ENCODE data around the gene CPAMD8.

CPAMD8 gene

DNA sequence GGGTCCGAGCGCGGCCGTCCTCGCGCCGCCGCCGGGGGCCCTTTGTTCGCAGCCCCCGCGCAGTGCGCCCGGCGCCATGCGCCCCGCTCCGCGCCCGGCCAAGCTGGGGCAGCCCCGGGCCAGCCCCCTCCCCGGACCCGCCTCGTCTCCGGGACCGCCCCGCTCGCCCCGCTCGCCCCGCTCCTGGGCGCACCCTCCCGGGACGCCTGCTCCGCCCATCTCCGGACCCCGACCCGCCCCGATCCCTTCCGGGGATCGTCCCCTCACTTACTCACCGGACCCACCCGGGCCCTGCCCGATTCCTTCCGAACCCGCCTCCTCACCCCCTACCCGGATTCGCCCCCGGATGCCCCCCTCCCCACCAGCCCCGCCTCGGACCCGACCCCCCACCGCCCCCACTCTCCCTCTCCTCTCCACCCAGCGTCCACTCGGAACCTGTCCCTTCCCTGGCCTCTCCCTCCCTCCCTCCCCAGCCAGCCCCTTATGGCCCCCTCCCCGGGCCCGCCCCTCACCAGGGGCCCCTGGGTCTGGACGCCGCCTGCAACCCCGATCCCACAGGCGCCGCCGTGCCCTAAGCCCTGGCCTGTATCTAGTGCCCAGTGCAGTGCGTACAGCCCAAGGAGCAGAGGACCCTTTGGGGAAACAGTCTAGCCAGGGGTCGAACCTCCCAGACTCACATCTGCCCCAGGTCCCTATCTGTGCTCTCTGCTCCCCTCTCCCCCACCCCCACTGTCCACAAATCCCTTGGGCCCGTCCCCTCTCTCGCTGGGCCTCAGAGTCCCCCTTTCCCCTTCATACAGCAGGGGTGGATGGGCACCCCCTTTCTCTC is at the start of gene CPAMD8:
CPAMD8 (minus strand) TSS at position 105 of the 829 bp plus-strand sequence. CDS start 168 bp downstream, outside the sequence.
- no peak for FAIRE-seq

DNA sequence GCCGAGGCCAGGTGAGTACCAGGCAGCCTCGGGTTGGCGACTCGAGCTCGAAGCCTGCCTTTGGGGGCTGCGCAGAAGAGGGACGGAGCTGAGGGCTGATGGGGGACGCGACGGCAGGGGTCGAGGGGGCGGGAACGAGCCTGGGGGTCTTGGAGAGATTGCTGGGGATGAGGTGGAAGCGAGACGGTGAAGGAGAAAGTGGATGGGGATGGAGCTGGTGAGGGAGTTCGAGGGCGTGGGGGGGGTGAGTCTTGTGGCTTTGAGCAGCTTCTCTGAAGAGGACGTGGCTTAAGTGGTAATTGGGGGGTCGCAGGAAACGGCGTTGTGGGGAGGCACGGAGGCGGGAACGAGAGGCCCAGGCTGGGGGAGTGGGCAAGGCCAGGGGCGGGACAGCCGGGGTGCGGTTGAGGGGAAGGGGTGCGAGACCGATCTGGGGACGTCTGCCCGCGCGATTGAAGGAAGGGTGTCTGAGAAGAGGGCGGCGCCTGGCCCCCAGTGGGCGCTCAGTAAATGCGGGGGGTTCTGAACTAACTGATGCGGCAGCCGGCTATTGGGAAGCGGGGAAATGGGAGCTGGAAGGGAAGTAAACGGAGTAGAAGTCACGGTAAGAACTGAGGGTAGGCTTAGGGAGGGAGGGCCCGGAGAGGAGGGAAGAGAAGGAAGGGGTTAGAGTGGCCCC is 49.4 kb upstream of the CPAMD8 start:
- no peak for FAIRE-seq

DNA sequence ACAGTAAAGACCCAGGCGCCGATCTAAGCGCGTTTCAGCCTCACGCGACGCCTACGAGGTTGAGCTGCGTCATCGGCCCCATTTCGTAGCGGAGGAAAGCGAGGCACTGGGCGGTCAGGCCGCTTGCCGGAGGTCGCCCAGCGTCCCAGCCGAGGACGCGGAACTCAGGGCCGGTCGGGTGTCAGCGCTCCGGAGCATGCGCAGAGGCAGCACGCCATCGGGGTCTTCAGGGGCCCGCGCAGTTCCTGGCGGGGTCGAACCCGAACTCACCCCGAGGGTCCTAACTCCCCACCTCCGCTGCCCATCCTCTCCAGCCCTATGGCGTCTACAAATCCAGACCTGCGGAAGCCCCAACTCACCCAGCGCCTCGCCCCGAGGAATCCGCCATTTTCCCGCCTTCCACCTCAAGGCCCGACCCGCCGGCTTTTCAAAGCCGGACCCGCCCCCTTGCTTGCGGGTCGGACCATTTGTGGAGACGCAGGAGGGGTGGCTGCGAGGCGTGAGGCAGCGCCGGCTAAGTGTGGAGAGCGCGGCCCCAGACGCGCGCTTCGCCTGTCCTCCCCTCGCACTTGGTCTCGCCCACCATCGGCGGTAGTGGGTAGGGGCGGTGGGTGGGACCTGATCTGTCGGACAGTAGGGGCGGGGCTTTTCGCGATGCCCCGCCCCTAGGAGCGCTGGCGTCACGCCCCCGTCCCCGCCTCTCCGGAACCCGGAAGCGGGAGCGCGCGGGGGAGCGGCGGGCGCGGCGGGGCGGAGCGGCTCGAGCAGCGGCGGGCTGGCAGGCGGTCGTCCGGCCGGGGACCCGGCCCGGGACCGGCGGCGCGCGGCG is 48.6 kb upstream of the CPAMD8 start, which contains the start of the genes HAUS8 and MYO9B:
HAUS8 (minus strand) TSS at position 418 of the 829 bp plus-strand sequence; CDS start at position 388, 30 bp downstream.
MYO9B (plus strand) TSS at position 743 of the 829 bp plus-strand sequence. CDS start 25,941 bp downstream, outside the sequence.
- peak; percentile 79 for FAIRE-seq

DNA sequence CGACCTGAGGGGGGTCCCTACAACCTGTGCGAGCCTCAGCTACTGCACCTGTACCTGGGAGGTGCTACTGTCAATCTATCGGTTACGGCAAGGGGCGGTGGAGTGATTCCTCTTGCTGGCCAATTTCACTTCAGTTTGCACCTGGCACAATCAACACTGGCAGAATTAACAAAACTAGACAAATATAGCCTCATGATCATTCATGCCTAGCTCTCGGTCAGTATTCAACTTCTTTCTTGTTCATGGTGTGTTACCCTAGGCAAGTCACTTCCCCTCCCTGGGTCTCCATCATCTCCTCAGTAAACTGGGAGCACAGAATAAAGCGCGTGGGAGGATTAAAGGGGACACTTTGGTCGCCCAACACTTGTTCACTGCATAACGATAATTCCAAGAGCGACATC is 48.0 kb upstream of the CPAMD8 start:
- FAIRE-seq, result no peak

DNA sequence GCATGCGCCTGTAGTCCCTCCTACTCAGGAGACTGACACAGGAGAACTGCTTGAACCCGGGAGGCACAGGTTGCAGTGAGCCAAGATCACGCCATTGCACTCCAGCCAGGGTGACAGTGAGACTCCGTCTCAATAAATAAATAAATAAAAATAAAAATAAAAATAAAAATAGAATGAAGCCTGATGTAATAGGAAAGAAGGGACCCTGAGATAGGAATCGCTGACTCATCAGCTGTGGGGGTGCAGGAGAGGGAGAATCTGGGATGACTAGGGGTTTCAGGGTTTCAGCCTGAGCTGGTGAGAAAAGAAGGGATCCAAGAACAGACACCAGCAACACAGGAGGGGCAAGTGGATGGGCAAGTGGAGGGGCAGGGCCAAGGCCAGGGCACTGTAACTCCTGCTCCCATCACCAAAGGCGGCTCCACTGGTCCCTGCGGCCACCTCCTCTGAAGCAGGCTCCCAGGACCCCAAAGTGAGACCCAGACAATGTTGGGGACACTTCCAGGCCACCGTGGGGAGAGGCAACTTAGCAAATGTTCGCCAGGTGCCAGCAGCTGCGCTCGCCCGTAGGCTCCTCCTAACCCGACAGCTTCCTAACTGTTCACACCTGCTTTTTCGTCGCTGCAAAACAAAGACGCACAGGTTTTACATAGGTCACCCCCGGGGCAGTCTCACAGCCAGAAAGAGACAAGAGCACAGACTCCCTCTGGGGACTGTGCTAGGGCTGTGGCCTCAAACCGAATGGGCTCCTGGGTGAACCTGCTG is 47.4 kb upstream of the CPAMD8 start:
- FAIRE-seq, result no peak

DNA sequence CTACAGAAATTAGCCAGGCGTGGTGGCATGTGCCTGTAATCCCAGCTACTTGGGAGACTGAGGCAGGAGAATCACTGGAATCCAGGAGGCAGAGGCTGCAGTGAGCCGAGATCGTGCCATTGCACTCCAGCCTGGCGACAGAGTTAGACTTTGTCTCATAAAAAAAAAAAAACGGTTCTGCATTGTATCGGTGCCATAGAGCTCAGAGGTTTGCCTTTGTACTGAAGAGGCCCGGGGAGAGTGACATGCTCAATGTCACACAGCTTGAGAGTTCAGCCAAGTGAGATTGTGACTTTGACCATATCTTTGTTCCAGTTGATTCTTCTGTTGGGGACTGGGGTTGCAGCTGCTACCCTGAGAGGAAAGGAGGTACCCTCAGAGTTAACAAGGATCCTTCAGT is 44.3 kb upstream of the CPAMD8 start:
- FAIRE-seq, result no peak

DNA sequence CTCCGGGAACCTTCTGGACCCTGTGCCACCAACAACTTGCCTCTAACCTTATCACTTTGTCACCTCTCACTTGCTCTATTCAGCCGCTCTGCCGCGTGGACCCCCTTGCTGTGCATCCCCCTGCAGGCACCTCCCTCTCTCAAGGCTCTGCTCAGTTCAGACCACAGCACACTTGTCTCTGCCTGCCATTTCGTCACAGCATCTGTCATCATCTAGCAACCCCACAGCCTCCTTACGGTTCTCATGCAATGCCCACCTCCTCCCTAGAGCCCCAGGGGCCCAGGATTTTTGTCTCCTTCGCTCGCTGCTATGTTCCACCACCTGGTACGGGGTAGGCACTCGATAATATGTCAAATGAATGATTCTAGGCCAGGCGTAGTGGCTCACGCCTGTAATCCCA is 43.8 kb upstream of the CPAMD8 start:
- no peak for FAIRE-seq

DNA sequence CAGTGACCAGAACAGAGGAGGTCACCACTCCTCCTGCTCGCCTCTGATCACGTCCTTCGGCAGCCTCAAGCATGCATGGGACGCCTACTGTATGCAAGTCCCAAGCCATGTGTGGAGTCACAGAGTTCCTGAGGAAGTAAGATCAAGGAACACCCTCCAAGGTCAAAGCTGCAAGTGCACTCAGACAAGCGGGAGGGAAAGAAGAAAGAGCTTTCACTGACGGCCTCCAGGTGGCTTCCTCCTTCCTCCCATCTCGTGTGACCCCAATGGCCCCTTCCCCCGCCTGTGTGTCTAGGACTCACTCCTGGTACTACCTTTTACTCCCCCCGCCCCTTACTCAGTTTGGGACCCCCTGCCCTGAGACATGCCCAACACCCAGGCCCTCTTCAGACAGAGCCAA is 42.6 kb upstream of the CPAMD8 start:
- FAIRE-seq, result no peak

DNA sequence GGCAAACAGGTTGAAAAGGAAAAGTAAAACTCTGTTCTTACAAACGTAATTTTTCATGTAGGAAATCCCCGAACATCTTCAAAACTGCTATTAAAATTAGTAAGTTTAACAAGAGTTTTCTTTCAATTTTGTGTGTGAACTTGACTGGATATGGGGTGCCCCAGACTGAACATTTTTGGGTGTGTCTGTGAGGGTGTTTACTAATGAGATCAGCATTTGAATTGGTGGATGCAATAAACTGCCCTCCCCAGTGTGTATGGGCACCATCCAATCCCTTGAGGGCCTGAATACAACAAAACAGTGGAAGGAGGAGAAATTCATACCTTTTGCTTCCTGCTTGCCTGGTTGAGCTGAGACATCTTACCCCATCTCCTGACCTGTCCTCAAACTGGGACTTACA is 36.8 kb upstream of the CPAMD8 start:
- FAIRE-seq, result no peak

DNA sequence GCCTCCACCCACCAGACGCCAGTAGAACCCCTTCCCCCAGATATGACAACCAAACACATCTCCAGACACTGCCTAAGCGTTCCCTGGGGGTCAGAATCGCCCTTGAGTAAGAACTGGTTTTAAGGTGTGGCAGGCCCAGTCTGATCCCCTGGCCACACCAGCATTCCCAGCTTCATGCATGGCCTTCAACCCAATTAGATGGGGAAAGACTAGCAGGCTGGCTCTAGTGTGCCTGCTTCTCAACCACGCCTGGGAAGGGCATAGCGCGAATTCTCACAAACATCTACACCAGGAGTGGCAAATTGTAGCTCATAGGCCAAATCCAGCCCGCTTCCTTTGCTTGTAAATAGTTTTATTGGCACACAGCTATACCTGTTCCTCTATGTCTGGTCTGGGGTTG is 35.1 kb upstream of the CPAMD8 start:
- FAIRE-seq, result no peak

DNA sequence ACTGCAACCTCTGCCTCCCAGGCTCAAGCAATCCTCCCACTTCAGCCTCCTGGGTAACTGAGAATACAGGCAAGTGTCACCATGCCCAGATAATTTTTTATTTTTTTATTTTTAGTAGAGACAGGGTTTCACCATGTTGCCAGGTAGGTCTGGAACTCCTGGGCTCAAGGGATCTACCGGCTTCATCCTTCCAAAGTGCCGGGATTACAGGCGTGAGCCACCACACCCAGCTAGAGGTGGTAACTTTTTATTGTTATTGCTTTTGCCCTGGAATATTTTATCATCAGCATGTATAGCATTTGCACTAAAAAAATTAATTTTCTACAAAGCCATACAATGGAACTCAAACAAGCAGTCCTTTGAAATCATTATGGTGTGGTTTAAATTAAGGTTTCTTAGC is 34.6 kb upstream of the CPAMD8 start:
- no peak for FAIRE-seq

DNA sequence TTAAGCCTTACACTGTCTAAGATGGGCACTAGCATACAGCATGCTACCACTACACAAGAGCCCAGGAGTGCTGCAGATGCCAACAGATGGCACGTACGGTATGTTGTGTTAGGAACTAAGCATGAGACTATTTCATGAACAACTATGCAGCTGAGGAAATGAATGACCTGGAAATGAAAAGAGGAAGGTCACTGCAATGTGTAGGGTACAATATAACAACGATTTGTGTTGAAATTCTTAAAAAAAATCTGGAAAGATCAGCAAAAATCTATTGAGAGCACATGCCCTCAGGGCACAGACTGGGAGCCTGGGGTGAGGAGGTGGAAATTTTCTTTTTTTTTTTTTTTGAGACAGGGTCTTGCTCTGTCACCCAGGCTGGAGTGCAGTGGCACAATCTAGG is 34.2 kb upstream of the CPAMD8 start:
- FAIRE-seq, result no peak

DNA sequence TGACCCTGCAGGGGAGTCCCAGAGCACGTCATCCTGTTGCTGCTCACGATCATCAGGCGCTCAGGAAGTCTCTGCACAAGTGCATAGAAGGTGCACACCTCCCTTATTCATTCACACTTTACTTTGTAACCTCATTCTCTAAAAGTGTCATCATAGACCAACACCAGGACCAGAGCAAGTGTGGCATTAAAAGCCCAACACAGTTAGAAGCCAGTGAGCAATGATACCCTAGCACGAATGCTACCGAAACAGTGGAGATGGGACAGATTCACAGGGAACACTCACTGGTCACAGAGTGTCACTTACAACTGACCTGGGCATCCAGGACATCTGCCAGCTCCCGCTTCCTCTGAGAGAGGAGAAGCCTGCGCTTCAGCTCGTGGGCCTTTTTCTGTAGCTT is 31.6 kb upstream of the CPAMD8 start:
- FAIRE-seq, result no peak

DNA sequence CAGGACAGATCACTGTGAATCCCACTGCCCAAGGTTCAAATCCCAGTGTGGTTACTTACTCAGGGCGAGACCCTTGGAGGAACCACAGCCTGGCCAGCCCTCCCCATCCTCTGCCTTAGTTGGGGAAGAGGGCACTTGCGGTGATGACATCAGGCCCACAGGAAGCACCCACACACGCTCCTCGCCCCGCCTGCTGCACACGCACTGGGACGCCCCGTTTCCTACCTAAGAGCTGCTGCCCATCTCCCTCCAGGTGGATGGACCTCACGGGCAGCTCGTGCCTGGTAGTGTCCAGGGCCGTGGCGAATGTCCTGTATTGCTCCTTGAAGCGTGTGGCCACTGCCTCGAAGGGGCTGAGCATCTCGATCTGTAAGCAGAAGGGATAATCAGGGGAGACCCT is 29.0 kb upstream of the CPAMD8 start:
- no peak for FAIRE-seq

DNA sequence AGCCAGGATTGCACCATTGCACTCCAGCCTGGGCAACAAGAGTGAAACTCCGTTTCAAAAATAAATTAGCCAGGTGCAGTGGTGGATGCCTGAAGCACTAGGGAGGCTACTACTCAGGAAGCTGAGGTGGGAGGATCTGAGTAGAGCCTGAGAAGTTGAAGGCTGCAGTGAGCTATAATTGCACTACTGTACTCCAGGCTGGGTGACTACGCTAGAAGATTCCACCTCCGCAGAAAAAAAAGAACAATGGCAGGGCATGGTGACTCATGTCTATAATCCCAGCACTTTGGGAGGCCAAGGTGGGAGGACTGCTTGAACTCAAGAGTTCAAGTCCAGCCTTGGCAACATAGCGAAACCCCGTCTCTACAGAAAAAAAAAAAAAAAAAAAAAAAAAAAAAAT is 28.1 kb upstream of the CPAMD8 start:
- no peak for FAIRE-seq

DNA sequence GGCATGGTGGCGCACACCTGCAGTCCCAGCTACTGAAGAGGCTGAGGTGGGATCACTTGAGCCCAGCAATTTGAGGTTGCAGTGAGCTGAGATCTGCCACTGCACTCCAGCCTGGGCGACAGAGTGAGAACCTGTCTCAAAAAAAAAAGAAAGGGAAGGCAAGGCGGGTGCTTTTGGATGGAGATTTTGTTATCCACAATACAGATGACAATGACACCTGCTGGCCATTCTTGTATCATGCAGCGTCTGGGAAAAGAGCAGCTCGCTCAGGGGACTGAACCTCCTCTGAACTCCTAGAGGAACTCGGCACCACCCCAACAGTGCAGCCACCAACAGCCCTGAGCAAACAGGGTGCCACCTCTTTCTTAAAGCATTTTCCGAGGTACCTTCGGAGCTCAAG is 25.8 kb upstream of the CPAMD8 start:
- FAIRE-seq, result no peak

DNA sequence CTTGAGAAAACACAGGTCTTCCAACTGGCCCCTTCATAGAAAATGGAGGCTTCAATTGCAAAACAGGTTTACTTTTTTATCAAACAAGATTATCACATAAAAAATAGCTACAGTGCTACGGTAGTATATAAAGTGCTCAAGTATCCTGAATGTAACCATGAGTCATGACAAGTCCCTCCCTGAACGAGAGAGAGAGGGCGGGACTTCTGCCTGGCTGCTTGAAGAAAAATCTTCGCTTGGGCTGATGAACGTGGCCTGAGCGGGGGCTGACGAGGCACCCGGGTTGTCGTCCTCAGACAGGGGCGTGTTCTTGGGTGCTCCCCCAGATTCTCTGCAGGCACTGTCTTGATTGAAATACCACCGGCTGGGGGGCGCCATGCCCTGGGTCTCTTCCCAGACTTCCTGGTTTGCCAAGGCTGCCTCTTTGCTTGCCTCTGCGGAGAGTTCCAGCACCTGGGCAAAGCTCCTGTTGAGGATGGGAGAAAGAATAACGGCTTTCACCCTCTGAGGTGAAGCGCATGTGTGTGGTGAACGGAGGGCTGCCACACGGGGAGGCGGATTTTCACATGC is 23.2 kb upstream of the CPAMD8 start:
- no peak for FAIRE-seq

DNA sequence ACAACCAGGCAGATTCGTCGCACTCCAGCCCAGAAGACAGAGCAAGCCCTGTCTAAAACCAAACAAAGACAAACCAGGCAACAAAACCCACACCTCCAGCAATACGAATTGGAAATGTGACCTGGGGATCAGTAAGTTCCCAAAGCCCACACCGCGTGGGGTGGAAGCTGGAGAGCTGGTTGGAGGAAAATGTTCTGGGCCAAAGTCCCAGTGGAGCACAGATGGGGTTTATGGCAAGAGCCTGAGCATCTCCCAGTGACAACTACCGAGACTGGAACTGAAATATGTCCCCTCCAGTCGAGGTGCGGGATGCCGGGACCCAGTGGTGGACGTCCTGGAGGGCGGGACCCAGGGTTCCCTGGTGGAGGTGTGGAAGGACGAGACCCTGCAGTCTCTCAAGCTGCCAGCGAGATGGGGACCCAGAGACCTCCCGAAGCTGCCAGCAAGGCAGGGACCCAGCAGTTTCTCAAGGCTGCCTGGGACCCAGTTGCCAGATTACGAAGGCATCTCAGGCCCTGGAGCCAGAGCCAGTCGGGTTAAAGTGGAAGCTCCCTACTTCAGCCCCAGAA is 22.4 kb upstream of the CPAMD8 start:
- FAIRE-seq, result no peak

DNA sequence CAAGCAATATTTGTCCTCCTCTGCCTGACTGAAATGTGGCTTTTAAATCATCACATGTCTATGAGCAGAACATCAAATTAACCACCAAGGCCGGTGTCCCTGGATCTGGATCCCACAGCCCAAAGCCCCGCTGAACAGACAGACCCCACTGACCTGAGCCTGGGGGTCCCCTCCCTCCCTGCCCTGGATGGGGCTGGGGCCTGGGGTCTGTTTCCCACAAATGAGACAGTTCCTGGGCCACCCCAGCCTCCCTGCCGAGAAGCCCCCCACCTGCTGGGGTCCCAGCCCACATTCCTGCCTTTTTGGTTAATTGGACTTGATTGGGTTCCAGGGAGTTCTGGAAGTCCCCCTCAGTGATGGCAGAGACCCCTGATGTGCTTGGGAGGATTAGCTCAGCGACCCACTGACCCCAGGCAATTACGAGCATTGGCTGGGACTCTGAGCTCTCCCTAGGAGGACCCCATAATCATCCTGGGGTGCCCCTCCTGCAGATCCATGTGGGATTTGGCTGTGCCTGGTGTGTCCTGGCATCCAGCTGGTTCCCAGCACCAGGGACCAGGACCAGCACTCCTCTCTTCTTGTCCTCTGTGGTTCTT is 19.4 kb upstream of the CPAMD8 start:
- no peak for FAIRE-seq

DNA sequence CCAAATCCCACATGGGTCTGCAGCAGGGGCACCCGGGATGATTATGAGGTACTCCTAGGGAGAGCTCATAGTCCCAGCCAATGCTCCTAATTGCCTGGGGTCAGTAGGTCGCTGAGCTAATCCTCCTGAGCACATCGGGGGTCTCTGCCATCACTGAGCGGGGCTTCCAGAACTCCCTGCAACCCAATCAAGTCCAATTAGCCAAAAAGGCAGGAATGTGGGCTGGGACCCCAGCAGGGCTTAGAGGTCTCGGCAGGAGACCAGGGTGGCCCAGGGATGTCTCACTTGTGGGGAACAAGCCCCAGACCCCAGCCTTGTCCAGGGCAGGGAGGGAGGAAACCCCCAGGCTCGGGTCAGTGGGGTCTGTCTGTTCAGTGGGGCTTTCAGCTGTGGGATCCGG is 17.1 kb upstream of the CPAMD8 start:
- no peak for FAIRE-seq

DNA sequence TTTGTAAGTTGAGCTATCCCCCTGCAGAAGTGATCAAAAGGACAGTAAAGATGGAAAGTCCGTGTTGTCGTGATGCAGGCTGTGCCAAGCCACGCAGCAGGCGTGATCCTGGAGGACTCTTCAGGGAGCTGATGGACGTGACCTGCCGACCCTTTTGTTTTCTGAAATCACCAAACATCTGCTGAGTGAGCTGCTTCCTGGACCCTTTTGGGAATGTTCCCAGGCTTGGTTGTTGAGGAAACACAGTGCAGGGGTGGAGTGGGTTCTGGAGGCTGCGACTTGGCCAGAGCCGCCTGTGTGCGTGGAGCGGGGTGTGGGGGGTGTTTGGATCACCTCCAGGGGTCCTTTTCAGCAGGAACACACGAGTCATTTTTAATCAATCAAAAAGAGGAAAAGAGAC is 15.4 kb upstream of the CPAMD8 start:
- peak; percentile 51 for FAIRE-seq

All from endometrium (tissue), 2 donors.